ENCODE measurements around the gene CYB561D2. TPM values are rescaled to one million over a fixed set of nuclear protein-coding genes. Genes with fewer than 3 reads are reported as not detected.

Gene CYB561D2
- total RNA-seq, 2 experiments from 2014 or later: 18.7 to 28.0 TPM

- CTCF ChIA-PET (ENCODE audit: unreplicated experiment): no interaction called here
- no peak for TF ChIP-seq EZH2phosphoT487 (IDR thresholded peaks at IDR 0.05; ENCODE audit: borderline replicate concordance, low read depth, low read length)
- TF ChIP-seq, protein P1, sequence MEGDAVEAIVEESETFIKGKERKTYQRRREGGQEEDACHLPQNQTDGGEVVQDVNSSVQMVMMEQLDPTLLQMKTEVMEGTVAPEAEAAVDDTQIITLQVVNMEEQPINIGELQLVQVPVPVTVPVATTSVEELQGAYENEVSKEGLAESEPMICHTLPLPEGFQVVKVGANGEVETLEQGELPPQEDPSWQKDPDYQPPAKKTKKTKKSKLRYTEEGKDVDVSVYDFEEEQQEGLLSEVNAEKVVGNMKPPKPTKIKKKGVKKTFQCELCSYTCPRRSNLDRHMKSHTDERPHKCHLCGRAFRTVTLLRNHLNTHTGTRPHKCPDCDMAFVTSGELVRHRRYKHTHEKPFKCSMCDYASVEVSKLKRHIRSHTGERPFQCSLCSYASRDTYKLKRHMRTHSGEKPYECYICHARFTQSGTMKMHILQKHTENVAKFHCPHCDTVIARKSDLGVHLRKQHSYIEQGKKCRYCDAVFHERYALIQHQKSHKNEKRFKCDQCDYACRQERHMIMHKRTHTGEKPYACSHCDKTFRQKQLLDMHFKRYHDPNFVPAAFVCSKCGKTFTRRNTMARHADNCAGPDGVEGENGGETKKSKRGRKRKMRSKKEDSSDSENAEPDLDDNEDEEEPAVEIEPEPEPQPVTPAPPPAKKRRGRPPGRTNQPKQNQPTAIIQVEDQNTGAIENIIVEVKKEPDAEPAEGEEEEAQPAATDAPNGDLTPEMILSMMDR (conservative IDR thresholded peaks at IDR 0.05; ENCODE audit: low read length): no peak
- Histone ChIP-seq H3K4me3 (ENCODE audit: low read depth, low read length, poor library complexity, severe bottlenecking) (peak overlapping the region; percentile 32), H2AFZ (ENCODE audit: low read length) (no peak overlapping the region), H3K27ac (ENCODE audit: low read depth, low read length, poor library complexity, severe bottlenecking) (peak overlapping the region; percentile 37), H3K4me2 (ENCODE audit: low read length) (peak overlapping the region; percentile 90), H3K9me2 (ENCODE audit: insufficient read depth, low read length) (no peaks in the 10 kb centered on the region), H3K4me1 (ENCODE audit: insufficient read depth, low read length, poor library complexity, severe bottlenecking) (peaks cover 46% of the 10 kb centered on the region), H3K9me3 (ENCODE audit: low read length) (no peaks in the 10 kb centered on the region), H3K79me2 (ENCODE audit: insufficient read depth, low read depth, low read length) (peaks cover 50% of the 10 kb centered on the region), H4K20me1 (ENCODE audit: insufficient read depth, low read length) (peaks cover 5% of the 10 kb centered on the region), H3K36me3 (ENCODE audit: insufficient read depth, low read length) (peaks cover 66% of the 10 kb centered on the region)
- POLR2A ChIA-PET: interaction anchor here (1.0 to 1.8 kb wide), 2 partner anchors 14 to 16 kb away, joined by 5 to 6 read pairs; partner anchors contain the start of genes CYB561D2 and NPRL2
- intact Hi-C loops (cut with micrococcal nuclease; ENCODE audit: unreplicated experiment): loop anchor here (5.0 kb wide), 2 partner anchors 37 to 97 kb away; partner anchors contain the start of genes GNAI2, HYAL3 and NAA80
- BruUV-seq (replicated peaks): no TSS peak
- DNase-seq (ENCODE audit: low spot score): no peak
Measured at GRCh38 chr3:50334339-50335075, 16.2 kb upstream of the CYB561D2 start.

GRCh38 chr3:50336452-50337174 lies 14.0 kb upstream of the CYB561D2 start:
- no peak overlapping the region for H2AFZ ChIP-seq (ENCODE audit: low read length)
- intact Hi-C loops (cut with micrococcal nuclease; ENCODE audit: unreplicated experiment): loop anchor here (5.0 kb wide), 2 partner anchors 39 to 99 kb away; partner anchors contain the start of genes GNAI2, HYAL3 and NAA80
- H3K36me3 ChIP-seq (ENCODE audit: insufficient read depth, low read length): peaks cover 45% of the 10 kb centered on the region
- no peak for TF ChIP-seq EZH2phosphoT487 (IDR thresholded peaks at IDR 0.05; ENCODE audit: borderline replicate concordance, low read depth, low read length)
- TF ChIP-seq, protein P1 (conservative IDR thresholded peaks at IDR 0.05; ENCODE audit: low read length): no peak
- peaks cover 50% of the 10 kb centered on the region for H3K79me2 ChIP-seq (ENCODE audit: insufficient read depth, low read depth, low read length)
- POLR2A ChIA-PET: interaction anchor here (0.6 to 3.2 kb wide), 16 partner anchors 8 to 108 kb away, joined by 3 to 28 read pairs (median 4); partner anchors contain the start of genes CYB561D2, HYAL3, IFRD2 and NAA80
- CTCF ChIA-PET (ENCODE audit: unreplicated experiment): interaction anchor here (0.6 to 1.7 kb wide), 8 partner anchors 10 to 110 kb away, joined by 3 to 7 read pairs (median 3); partner anchors contain the start of genes HYAL3 and NAA80
- no peak for DNase-seq (ENCODE audit: low spot score)
- H3K9me2 ChIP-seq (ENCODE audit: insufficient read depth, low read length): no peaks in the 10 kb centered on the region
- BruUV-seq (replicated peaks): TSS peak; percentile 63
- H3K9me3 ChIP-seq (ENCODE audit: low read length): no peaks in the 10 kb centered on the region
- peak overlapping the region; percentile 90 for H3K4me3 ChIP-seq (ENCODE audit: low read depth, low read length, poor library complexity, severe bottlenecking)
- H3K4me1 ChIP-seq (ENCODE audit: insufficient read depth, low read length, poor library complexity, severe bottlenecking): peaks cover 63% of the 10 kb centered on the region
- H3K27ac ChIP-seq (ENCODE audit: low read depth, low read length, poor library complexity, severe bottlenecking): peak overlapping the region; percentile 86
- peak overlapping the region; percentile 90 for H3K4me2 ChIP-seq (ENCODE audit: low read length)
- H4K20me1 ChIP-seq (ENCODE audit: insufficient read depth, low read length): peaks cover 5% of the 10 kb centered on the region
